Measurements from ENCODE around the gene CDC42BPB. TPM values are rescaled to one million over a fixed set of nuclear protein-coding genes. Genes with fewer than 3 reads are reported as not detected.

CDC42BPB gene
- total RNA-seq, 1 experiment from 2014 or later, result 103 TPM

DNA sequence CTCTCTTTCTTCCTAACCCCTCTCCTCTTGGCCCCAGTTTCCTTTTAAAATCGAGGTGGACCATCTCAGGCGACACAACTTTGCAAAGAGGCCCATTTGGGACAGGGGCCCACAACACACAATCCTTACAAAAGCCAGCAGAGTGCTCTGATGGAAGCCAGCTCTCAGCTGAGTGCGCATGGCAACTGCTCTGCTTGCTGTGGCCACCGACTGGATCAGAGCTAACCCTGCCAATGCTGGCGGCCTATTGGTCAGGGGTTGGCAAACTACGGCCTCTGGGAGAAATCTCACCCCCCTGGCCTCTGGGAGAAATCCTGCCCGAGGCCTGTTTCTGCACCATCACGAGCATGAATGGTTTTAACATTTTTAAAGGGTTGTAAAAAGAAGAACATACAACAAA, 79.9 kb downstream of the CDC42BPB start:
- Histone ChIP-seq H2AK5ac (ENCODE audit: insufficient read length, low read length) (no peak overlapping the region), H3K4ac (ENCODE audit: low read depth, low read length) (no peak overlapping the region), H3K18ac (ENCODE audit: insufficient read length, low read depth, low read length) (no peak overlapping the region), H3T11ph (ENCODE audit: low read length) (no peak overlapping the region), H4K20me1 (ENCODE audit: control insufficient read depth, insufficient read depth, insufficient read length) (peaks cover 2% of the 10 kb centered on the region), H3K14ac (ENCODE audit: insufficient read depth, low read length) (no peak overlapping the region), H3K4me1 (ENCODE audit: insufficient read depth, low read length) (no peaks in the 10 kb centered on the region), H2BK12ac (ENCODE audit: insufficient read length, low read depth, low read length) (no peak overlapping the region), H4K91ac (ENCODE audit: insufficient read length, low read depth, low read length) (no peak overlapping the region), H3K56ac (ENCODE audit: insufficient read length, low read depth, low read length) (no peak overlapping the region), H3K27me3 (ENCODE audit: insufficient read depth, low read length) (no peaks in the 10 kb centered on the region), H3K23me2 (ENCODE audit: insufficient read length, low read depth, low read length, poor library complexity, severe bottlenecking) (no peaks in the 10 kb centered on the region), H2AFZ (ENCODE audit: low read length) (no peak overlapping the region), H3K23ac (ENCODE audit: insufficient read length, low read depth, low read length) (no peak overlapping the region), H2BK15ac (ENCODE audit: low read depth, low read length) (no peak overlapping the region), H3K9ac (ENCODE audit: extremely low read depth, insufficient read length, low read length) (no peak overlapping the region), H4K8ac (replicated peaks; ENCODE audit: insufficient read length, low read depth, low read length) (no peak overlapping the region), H4K5ac (ENCODE audit: insufficient read length, low read depth, low read length) (no peak overlapping the region), H3K79me1 (ENCODE audit: insufficient read depth, low read depth, low read length, poor library complexity, severe bottlenecking) (no peaks in the 10 kb centered on the region), H3K79me2 (ENCODE audit: insufficient read depth, low read length) (no peaks in the 10 kb centered on the region), H3K9me3 (ENCODE audit: control insufficient read depth, low read depth, low read length) (no peaks in the 10 kb centered on the region), H2BK5ac (ENCODE audit: insufficient read length, low read length) (no peak overlapping the region), H3K4me2 (ENCODE audit: insufficient read depth, insufficient read length, low read length) (no peak overlapping the region), H2BK20ac (ENCODE audit: low read depth, low read length, poor library complexity, severe bottlenecking) (no peak overlapping the region), H2BK120ac (ENCODE audit: low read depth, low read length, poor library complexity, severe bottlenecking) (no peak overlapping the region), H3K27ac (ENCODE audit: insufficient read length, low read depth, low read length) (no peak overlapping the region)
- H3K4me3 Mint-ChIP-seq, result no peak overlapping the region
- TF ChIP-seq, protein P1, sequence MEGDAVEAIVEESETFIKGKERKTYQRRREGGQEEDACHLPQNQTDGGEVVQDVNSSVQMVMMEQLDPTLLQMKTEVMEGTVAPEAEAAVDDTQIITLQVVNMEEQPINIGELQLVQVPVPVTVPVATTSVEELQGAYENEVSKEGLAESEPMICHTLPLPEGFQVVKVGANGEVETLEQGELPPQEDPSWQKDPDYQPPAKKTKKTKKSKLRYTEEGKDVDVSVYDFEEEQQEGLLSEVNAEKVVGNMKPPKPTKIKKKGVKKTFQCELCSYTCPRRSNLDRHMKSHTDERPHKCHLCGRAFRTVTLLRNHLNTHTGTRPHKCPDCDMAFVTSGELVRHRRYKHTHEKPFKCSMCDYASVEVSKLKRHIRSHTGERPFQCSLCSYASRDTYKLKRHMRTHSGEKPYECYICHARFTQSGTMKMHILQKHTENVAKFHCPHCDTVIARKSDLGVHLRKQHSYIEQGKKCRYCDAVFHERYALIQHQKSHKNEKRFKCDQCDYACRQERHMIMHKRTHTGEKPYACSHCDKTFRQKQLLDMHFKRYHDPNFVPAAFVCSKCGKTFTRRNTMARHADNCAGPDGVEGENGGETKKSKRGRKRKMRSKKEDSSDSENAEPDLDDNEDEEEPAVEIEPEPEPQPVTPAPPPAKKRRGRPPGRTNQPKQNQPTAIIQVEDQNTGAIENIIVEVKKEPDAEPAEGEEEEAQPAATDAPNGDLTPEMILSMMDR (conservative IDR thresholded peaks at IDR 0.05), result no peak
- no peaks in the 10 kb centered on the region for H3K27me3 Mint-ChIP-seq (ENCODE audit: low read depth)
- no peaks in the 10 kb centered on the region for H3K9me3 Mint-ChIP-seq
- no peak for DNase-seq
- peaks cover 21 to 89% (median 47%) of the 10 kb centered on the region in 3 experiments; a peak in 6 of 7 replicates for H3K36me3 Mint-ChIP-seq (ENCODE audit: insufficient read depth in 1 of 3, low read depth in 3 of 3)
- H3K4me1 Mint-ChIP-seq, result no peaks in the 10 kb centered on the region
- H3K27ac Mint-ChIP-seq, result peak overlapping the region in 1 of 3 experiments; percentile 89; a peak in 3 of 7 replicates
- no CpG with 5 or more reads among the region's 8 CpGs for WGBS (ENCODE audit: extremely low coverage, insufficient read length, low lambda C conversion rate)

Data from H9 (cell line).